HAP-1 (cell line): ENCODE data around the gene SIK3.

Source experiments
- DNase-seq, 2 experiments: peaks; one replicate each; pipeline ENCODE4 v3.0.0-alpha.2; 2016 to 2020; ENCODE audit warnings: low spot score in 2 of 2
- H3K27me3 ChIP-seq: fragments of 250-450 bp; sonication (Bioruptor Pico); 2 replicates; pipeline ENCODE4 v1.5.1; 2020; ENCODE audit warnings: low read depth, mild to moderate bottlenecking, moderate library complexity
- H3K36me3 ChIP-seq: fragments of 250-450 bp; sonication (Bioruptor Pico); replicated peaks from 2 replicates; pipeline ENCODE4 v1.5.1; 2020; ENCODE audit warnings: mild to moderate bottlenecking
- H3K4me1 ChIP-seq: fragments of 250-450 bp; sonication (Bioruptor Pico); 2 replicates; pipeline ENCODE4 v1.5.1; 2020; ENCODE audit warnings: mild to moderate bottlenecking
- H3K4me3 ChIP-seq: fragments of 250-450 bp; sonication (Bioruptor Pico); 2 replicates; pipeline ENCODE4 v1.5.1; 2020; ENCODE audit warnings: mild to moderate bottlenecking, moderate library complexity
- H3K9me3 ChIP-seq: fragments of 250-450 bp; sonication (Bioruptor Pico); 2 replicates; pipeline ENCODE4 v1.5.1; 2020; ENCODE audit warnings: mild to moderate bottlenecking, moderate library complexity
- in situ Hi-C: fragments of 300-500 bp; cut with MboI; formaldehyde crosslinking; loops from 3 replicates; pipeline ENCODE4 v1.14.3; 2020; ENCODE audit warnings: low sequenced_read_pairs, inconsistent platforms, mixed read lengths

The SIK3 gene

DNA sequence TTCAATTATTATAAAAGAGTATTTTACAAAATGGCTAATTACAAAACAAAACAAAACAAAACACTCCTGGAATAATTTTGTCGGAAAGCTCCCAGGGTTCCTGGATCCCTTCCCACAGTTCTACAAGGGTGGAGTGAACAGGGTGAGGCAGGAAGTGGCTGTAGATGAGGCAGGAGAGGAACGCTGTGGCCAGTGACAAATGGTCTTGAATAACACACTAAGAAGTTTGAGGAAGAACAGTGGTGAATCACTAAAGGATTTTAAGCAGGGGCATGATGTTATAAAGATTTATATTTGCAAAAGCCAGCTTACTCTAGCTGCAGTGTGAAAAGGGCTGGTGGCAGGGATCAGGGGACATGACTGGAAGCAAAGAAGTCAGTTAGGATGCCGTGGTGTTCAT is 227.0 kb downstream of the SIK3 start:
- no peak for DNase-seq
- in situ Hi-C loops: loop anchor here (10.0 kb wide), 1 partner anchor 354 kb away; no protein-coding TSS in a partner anchor
- H3K4me3 ChIP-seq: no peak overlapping the region
- no peaks in the 10 kb centered on the region for H3K4me1 ChIP-seq
- H3K9me3 ChIP-seq: no peaks in the 10 kb centered on the region
- peaks cover 9% of the 10 kb centered on the region for H3K36me3 ChIP-seq
- no peaks in the 10 kb centered on the region for H3K27me3 ChIP-seq

DNA sequence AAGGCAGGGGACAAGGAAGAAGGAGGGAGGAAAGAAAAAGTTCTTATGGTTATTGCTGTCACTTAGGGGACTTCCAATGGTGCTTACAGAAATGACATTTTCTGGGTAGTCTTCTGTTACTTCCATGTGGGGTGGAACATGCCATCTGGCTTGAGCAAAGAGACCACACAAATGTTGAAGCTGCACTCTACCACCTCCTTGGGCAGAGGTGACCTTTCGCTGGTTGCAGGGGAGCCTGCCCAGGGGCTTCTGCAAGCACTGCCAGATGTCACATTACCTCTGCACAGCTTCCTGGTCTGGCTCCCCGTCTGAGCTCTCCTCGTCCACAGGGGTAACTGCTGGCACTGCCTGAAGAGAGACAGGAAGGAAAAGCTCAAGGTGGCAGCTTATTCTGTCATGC is 228.2 kb downstream of the SIK3 start:
- H3K9me3 ChIP-seq: no peaks in the 10 kb centered on the region
- H3K4me3 ChIP-seq: no peak overlapping the region
- no peak for DNase-seq
- in situ Hi-C loops: loop anchor here (10.0 kb wide), 1 partner anchor 355 kb away; no protein-coding TSS in a partner anchor
- no peaks in the 10 kb centered on the region for H3K27me3 ChIP-seq
- H3K4me1 ChIP-seq: no peaks in the 10 kb centered on the region
- peaks cover 9% of the 10 kb centered on the region for H3K36me3 ChIP-seq

DNA sequence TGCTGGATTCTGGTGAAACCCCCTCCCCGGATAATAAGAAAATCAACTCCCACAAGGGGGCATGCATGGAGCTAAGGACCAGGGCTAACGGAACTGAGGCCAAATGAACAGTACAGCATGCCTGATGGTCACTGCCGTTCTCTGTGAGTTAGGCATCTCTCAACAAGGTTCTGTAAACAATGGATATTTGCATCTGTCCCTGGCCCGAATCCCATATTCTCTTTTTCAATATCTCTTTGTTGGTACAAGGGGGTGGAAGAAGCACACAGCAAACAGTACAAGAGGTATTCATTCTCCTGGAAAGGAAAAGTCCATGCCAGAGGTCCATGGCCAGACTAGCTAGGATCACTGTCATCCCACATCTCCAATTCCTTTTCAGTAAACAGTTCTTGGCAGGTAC is 228.6 kb downstream of the SIK3 start:
- no peak overlapping the region for H3K4me3 ChIP-seq
- H3K4me1 ChIP-seq: no peaks in the 10 kb centered on the region
- in situ Hi-C loops: loop anchor here (10.0 kb wide), 1 partner anchor 355 kb away; no protein-coding TSS in a partner anchor
- H3K36me3 ChIP-seq: peaks cover 9% of the 10 kb centered on the region
- DNase-seq: no peak
- no peaks in the 10 kb centered on the region for H3K27me3 ChIP-seq
- no peaks in the 10 kb centered on the region for H3K9me3 ChIP-seq

DNA sequence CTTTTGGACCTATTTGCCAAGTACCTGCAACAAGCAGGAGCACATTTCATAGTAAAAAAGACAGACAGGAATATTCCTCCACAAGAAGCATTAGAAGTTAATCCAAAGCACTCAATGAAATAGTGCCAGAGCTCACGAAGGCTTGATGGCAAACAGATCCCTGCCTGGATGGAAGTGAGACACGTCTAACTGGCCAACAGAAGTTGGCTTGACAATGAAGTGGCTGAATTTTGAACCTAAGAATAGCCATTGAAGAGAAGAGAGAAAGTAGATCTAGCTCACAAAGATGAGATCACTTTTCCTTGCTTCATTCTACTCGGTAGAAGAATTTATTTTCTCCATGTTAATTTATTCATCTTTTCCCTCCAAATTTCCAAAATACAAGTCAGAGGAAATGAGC is 230.2 kb downstream of the SIK3 start:
- Histone ChIP-seq H3K36me3 (peaks cover 9% of the 10 kb centered on the region), H3K4me1 (no peaks in the 10 kb centered on the region), H3K27me3 (no peaks in the 10 kb centered on the region), H3K9me3 (no peaks in the 10 kb centered on the region), H3K4me3 (no peak overlapping the region)
- in situ Hi-C loops: no loop called here
- no peak for DNase-seq

DNA sequence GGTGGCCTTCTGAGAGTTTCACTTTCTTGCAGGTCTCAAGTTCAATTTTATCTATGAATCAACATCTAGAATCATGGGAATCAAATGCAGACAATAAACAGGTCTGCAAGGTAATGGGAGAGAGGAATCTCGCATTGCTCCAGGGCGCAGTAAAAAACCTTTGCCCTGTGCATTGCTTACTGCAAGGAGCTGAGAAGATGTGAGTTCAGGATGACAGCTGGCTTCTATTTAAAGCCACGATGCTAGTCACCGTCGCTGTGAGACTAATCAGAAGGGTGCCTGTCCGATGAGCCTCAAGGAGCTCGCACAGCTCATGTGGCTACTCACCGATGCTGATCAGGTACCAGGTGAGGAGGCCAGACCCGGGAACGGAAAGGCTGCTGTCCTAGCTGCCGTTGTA is 230.6 kb downstream of the SIK3 start:
- no peaks in the 10 kb centered on the region for H3K4me1 ChIP-seq
- in situ Hi-C loops: no loop called here
- H3K36me3 ChIP-seq: peaks cover 9% of the 10 kb centered on the region
- no peak for DNase-seq
- H3K4me3 ChIP-seq: no peak overlapping the region
- H3K9me3 ChIP-seq: no peaks in the 10 kb centered on the region
- no peaks in the 10 kb centered on the region for H3K27me3 ChIP-seq

DNA sequence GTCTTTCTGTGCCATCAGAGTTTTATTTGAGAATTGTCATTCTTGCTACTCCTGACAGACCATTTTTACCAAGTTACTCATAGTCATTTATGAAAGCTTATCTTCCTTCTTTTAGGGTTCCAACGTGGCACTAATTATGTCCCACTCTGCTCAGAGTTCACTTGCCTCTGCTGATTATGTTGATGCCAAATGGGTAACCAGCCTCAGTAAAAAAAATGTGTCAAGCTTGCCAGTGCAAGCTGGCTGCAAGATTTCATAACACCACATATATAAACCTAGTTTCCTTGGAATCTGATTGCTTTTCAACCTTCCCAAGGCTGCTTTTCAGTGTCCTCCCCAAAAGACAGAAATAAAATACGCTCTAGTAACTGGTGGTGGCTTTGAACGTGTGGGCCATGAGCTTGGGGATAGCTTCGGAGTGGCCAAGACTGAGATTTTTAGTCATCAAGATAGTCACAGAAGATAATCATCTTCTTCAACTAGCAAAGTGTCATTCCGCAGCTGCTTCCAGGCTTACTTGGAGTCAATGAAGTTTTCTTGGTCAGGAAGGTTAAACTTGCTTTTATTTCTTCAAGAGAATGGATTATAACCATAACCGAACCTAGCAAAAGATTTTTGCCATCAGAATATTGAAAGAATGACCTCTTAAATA is 231.3 kb downstream of the SIK3 start:
- peaks cover 10% of the 10 kb centered on the region for H3K36me3 ChIP-seq
- no peaks in the 10 kb centered on the region for H3K4me1 ChIP-seq
- H3K9me3 ChIP-seq: no peaks in the 10 kb centered on the region
- in situ Hi-C loops: no loop called here
- no peak overlapping the region for H3K4me3 ChIP-seq
- no peak for DNase-seq
- no peaks in the 10 kb centered on the region for H3K27me3 ChIP-seq

DNA sequence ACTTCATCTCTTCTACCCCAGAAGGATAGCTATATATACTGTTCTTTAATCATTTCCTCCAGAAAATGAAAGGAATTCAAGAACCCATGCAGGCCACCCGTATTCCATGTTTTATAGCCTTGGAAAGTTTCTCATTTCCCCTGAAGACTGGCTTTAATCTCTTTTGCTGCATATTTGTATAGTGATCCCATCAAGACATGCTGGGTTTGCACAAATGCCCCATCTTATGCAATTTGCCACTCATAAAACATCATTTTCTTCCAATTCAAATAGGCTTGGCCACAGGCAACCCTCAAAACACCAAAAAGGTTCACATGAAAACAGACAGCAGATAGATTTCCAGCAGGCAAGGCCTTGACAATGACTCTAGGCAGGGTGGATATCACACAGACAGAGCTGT is 232.5 kb downstream of the SIK3 start:
- in situ Hi-C loops: no loop called here
- H3K9me3 ChIP-seq: no peaks in the 10 kb centered on the region
- no peaks in the 10 kb centered on the region for H3K4me1 ChIP-seq
- no peaks in the 10 kb centered on the region for H3K27me3 ChIP-seq
- H3K36me3 ChIP-seq: peaks cover 19% of the 10 kb centered on the region
- DNase-seq: no peak
- no peak overlapping the region for H3K4me3 ChIP-seq

DNA sequence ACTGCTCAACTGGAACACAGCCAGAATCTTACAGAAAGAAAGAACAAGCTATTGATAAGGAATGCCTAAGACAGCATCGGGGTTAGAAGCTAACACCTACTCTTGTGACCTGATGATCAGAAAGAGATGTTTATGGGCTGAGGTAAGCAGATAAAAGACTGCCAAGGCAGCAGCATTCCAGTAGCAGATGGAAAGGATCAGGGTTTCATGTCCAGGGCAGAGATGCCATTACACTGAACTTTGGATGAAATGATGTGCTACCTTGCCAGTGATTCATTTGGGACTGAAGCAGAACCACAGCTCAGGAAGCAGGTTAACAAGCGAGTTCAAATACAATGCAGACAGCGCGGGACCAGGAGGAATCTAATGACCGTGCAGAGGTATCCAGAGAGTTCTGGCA is 233.7 kb downstream of the SIK3 start:
- in situ Hi-C loops: no loop called here
- Histone ChIP-seq H3K27me3 (no peaks in the 10 kb centered on the region), H3K36me3 (peaks cover 24% of the 10 kb centered on the region), H3K4me1 (no peaks in the 10 kb centered on the region), H3K9me3 (no peaks in the 10 kb centered on the region), H3K4me3 (no peak overlapping the region)
- DNase-seq: no peak

DNA sequence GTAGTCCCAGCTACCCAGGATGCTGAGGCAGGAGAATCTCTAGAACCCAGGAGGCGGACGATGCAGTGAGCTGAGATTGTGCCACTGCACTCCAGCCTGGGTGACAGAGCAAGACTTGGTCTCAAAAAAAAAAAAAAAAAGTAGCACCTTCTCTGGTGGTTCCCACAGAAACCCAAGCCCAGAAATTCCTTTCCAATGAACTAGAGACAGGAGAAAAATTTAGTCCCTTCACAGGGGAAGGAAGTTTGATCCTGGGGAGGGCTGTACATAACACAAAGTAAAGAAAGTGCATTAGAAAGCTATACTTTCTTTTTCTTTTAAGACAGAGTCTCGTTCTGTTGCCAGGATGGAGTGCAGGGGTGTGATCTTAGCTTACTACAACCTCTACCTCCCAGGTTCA is 235.3 kb downstream of the SIK3 start:
- Histone ChIP-seq H3K4me3 (no peak overlapping the region), H3K27me3 (no peaks in the 10 kb centered on the region), H3K4me1 (no peaks in the 10 kb centered on the region), H3K36me3 (peaks cover 26% of the 10 kb centered on the region), H3K9me3 (no peaks in the 10 kb centered on the region)
- in situ Hi-C loops: no loop called here
- no peak for DNase-seq

DNA sequence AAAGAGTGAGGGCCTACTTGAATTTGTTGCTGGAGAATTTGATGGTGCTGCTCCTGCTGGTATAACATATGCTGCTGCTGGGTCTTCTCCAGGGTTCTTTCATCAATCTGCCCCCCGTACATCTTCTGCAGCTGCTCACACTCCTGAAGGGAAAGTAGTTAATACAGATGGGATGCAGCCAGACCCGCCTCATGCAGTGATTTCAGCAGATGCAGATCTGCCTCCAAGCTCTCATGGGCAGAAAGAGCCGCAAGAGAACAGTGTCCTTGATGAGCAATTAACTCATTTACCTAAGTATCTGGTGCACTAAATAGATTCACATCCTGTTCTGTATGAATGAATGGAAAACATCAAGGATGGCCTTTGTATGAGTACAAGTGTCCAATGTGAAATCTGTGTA is 236.0 kb downstream of the SIK3 start:
- H3K36me3 ChIP-seq: peaks cover 30% of the 10 kb centered on the region
- no peaks in the 10 kb centered on the region for H3K4me1 ChIP-seq
- no peaks in the 10 kb centered on the region for H3K9me3 ChIP-seq
- in situ Hi-C loops: no loop called here
- H3K4me3 ChIP-seq: no peak overlapping the region
- DNase-seq: no peak
- H3K27me3 ChIP-seq: no peaks in the 10 kb centered on the region

DNA sequence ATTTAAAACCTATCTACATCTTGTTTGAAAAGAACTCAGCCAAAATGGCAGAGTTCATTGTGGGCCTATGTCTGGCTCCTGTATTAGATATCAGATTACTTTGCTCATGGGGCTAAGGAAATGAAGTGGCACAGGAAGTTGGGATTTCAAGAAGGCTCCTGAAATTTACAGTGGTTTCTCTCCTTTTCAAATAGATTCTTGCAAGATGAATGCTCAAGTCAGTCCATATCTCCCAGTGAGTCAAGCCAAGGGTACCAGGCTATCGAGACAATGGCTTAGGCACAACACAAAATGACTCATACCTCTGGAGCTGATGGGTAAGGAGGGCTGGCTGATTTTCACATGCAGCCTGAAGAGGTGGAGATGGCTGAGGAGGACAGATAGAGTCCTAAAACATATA is 236.7 kb downstream of the SIK3 start:
- in situ Hi-C loops: no loop called here
- no peak overlapping the region for H3K4me3 ChIP-seq
- no peaks in the 10 kb centered on the region for H3K27me3 ChIP-seq
- peaks cover 28% of the 10 kb centered on the region for H3K36me3 ChIP-seq
- DNase-seq: no peak
- H3K4me1 ChIP-seq: no peaks in the 10 kb centered on the region
- H3K9me3 ChIP-seq: no peaks in the 10 kb centered on the region

DNA sequence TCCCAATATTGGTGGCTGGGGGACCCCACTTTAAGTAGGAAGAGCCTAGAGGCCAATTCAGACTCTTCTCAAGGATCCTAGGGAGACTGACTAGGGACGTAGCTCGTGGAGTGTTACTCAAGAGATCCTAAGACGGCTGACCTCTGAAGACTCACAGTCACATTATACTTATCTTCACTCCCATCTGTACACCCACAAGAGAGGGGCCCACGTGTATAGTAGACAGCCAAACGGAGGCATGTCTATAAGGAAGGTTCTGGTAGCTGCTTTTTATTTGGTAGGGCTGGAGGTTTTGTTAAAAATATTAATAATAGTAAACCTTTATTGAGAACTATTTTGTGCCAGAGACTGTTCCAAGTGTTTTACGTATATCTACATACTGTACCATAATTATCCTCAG is 237.9 kb downstream of the SIK3 start:
- no peak for DNase-seq

DNA sequence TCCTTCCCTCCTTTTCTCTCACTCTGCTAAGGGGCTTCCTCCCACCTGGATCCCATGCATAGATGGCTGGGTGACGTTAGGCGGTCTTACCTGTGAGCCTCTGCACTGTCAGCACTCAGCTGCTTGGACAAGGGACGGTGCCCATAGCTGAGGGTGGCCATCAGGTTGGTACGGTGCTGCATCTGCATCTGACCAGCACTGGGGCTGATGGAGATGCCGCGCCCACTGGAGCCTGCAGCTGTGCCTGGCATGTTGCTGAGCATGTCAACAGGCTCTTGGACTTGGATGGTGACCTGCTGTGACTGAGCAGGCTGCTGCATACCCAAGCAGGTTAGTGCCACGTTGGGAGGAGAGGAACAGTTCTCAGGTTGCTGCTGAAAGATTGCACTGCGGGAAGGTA is 239.1 kb downstream of the SIK3 start:
- DNase-seq: no peak
- Histone ChIP-seq H3K36me3 (peaks cover 28% of the 10 kb centered on the region), H3K4me3 (no peak overlapping the region), H3K27me3 (no peaks in the 10 kb centered on the region), H3K9me3 (no peaks in the 10 kb centered on the region), H3K4me1 (no peaks in the 10 kb centered on the region)
- in situ Hi-C loops: no loop called here

More for the DNA sequence above, 237.9 kb downstream of the SIK3 start:
- Histone ChIP-seq H3K4me1 (no peaks in the 10 kb centered on the region), H3K4me3 (no peak overlapping the region), H3K27me3 (no peaks in the 10 kb centered on the region), H3K9me3 (no peaks in the 10 kb centered on the region), H3K36me3 (peaks cover 28% of the 10 kb centered on the region)
- in situ Hi-C loops: no loop called here

DNA sequence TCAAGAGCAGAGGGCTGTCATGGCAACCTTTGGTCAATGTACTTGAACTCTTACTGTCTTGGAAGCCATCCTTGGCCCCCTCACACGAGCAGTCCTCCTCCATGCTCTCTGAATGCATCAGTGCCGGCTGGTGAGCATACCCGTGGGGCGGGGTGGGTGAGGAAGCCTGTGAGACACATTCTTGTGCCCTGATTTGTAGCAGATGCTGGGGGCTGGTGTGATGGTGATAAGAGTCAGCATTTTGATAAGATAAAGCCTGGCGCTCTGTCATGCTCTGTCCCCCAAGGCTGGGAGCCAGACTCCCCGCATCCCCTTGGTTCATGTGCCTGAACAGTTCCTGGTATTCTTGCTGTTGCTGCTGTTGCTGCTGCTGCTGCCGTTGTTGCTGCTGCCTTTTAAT is 240.3 kb downstream of the SIK3 start:
- Histone ChIP-seq H3K27me3 (no peaks in the 10 kb centered on the region), H3K36me3 (peaks cover 28% of the 10 kb centered on the region), H3K4me3 (no peak overlapping the region), H3K9me3 (no peaks in the 10 kb centered on the region), H3K4me1 (no peaks in the 10 kb centered on the region)
- no peak for DNase-seq
- in situ Hi-C loops: no loop called here

DNA sequence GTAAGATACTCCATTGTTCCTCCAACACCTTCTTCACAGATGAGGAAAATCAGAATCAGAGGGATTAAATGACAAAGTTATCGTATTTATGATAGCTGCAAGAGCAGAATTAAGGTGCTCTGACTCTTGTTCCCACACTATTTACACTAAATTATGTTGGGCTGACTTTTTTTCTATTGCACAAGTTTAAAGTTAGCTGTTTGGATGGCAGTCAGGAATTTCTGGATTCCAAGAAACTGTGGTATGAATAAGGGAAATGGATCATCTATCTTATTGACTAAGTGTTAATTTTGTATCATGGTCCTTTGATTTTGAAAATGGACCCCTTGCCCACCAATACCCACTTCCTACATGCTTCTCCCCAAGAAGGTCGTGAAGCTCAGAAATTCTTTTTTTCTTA is 240.9 kb downstream of the SIK3 start:
- no peaks in the 10 kb centered on the region for H3K4me1 ChIP-seq
- H3K4me3 ChIP-seq: no peak overlapping the region
- H3K27me3 ChIP-seq: no peaks in the 10 kb centered on the region
- H3K36me3 ChIP-seq: peaks cover 28% of the 10 kb centered on the region
- H3K9me3 ChIP-seq: no peaks in the 10 kb centered on the region
- in situ Hi-C loops: no loop called here
- DNase-seq: no peak
